GM12878 (cell line): ENCODE measurements around the gene AGXT. TPM values are rescaled to one million over a fixed set of nuclear protein-coding genes. Genes with fewer than 3 reads are reported as not detected.

Source experiments
- ATAC-seq: fragments of 200-7000 bp; cut with Tn5 transposase; 3 replicates; pipeline ENCODE4 v1.9.1; 2020; ENCODE audit warnings: mild to moderate bottlenecking, moderate library complexity
- BruUV-seq: library from RNA; stranded (reverse); fragments of 400-500 nt; replicated peaks from 2 replicates; lab custom pipeline; 2021; lab: Mats Ljungman, UMichigan
- CTCF ChIA-PET: fragments of 300-600 bp; sonication (Branson Sonifier 250); formaldehyde crosslinking; extraction: SDS; loops from one replicate; lab custom pipeline; 2021; ENCODE audit warnings: inconsistent platforms; lab: Yijun Ruan, JAX
- POLR2A ChIA-PET: fragments of 350-600 bp; formaldehyde crosslinking; extraction: SDS; loops from one replicate; lab custom pipeline; 2021; ENCODE audit warnings: inconsistent platforms; lab: Charles Lee
- RAD21 ChIA-PET: fragments of 300-600 bp; sonication (Branson Sonifier 250); formaldehyde crosslinking; loops from one replicate; lab custom pipeline; 2023; ENCODE audit warnings: antibody characterized with exemption; ENCODE audit not compliant: unreplicated experiment; lab: Charles Lee
- SMC1A ChIA-PET: fragments of 300-600 bp; sonication (Branson Sonifier 250); formaldehyde crosslinking; loops from one replicate; lab custom pipeline; 2023; ENCODE audit not compliant: unreplicated experiment, uncharacterized antibody; lab: Charles Lee
- DNase-seq: peaks from one replicate; pipeline ENCODE4 v3.0.0-alpha.2; 2011; ENCODE audit warnings: low read depth, low spot score
- FAIRE-seq: peaks from 3 replicates; lab custom pipeline; 2011; peaks lifted over from hg19 to GRCh38; lab: Jason Lieb, UNC
- H2AFZ ChIP-seq: 2 replicates; pipeline ENCODE4 v1.6.0; 2011; ENCODE audit warnings: low read depth, low read length, control low read depth; ENCODE audit not compliant: control insufficient read depth
- H3K27ac ChIP-seq: 2 replicates; pipeline ENCODE4 v1.5.1; 2011; ENCODE audit warnings: control low read depth; ENCODE audit not compliant: control insufficient read depth, insufficient read depth
- H3K27me3 ChIP-seq, 2 experiments: replicated peaks in 1 of 2; 2 replicates each; pipeline versions ENCODE4 v1.6.0 to v1.6.1; 2011; ENCODE audit warnings: low read length in 1 of 2; ENCODE audit not compliant: control insufficient read depth in 2 of 2, insufficient read depth in 2 of 2
- H3K36me3 ChIP-seq, 2 experiments: 2 replicates each; pipeline ENCODE4 v1.5.1; 2011; ENCODE audit warnings: low read length in 1 of 2; ENCODE audit not compliant: control insufficient read depth in 2 of 2, insufficient read depth in 2 of 2
- H3K4me1 ChIP-seq: 2 replicates; pipeline ENCODE4 v1.6.1; 2011; ENCODE audit warnings: mild to moderate bottlenecking, low read length, moderate library complexity, mixed read lengths; ENCODE audit not compliant: control insufficient read depth, insufficient read depth
- H3K4me2 ChIP-seq: 2 replicates; pipeline ENCODE4 v1.6.0; 2011; ENCODE audit warnings: control low read depth; ENCODE audit not compliant: control insufficient read depth, insufficient read depth
- H3K4me3 ChIP-seq: fragments of 200-600 bp; sonication (generic); 2 replicates; pipeline ENCODE4 v1.5.1; 2016
- H3K79me2 ChIP-seq: 2 replicates; pipeline ENCODE4 v1.6.0; 2011; ENCODE audit warnings: low read length; ENCODE audit not compliant: control insufficient read depth, insufficient read depth
- H3K9ac ChIP-seq: 2 replicates; pipeline ENCODE4 v1.8.0; 2011; ENCODE audit warnings: low read length, control low read depth, mixed read lengths; ENCODE audit not compliant: control insufficient read depth, insufficient read depth
- H3K9me3 ChIP-seq: replicated peaks from 3 replicates; pipeline ENCODE4 v1.5.1; 2011; ENCODE audit warnings: mild to moderate bottlenecking, low read length; ENCODE audit not compliant: control insufficient read depth, insufficient read depth
- H4K20me1 ChIP-seq: 2 replicates; pipeline ENCODE4 v1.6.0; 2011; ENCODE audit not compliant: control insufficient read depth, insufficient read depth
- ATF7 ChIP-seq: fragments of 450-650 bp; IDR thresholded peaks from 2 replicates; pipeline ENCODE4 v1.6.1; 2016; ENCODE audit warnings: low read depth, mild to moderate bottlenecking
- E2F8 ChIP-seq: fragments of 450-650 bp; IDR thresholded peaks from 2 replicates; pipeline ENCODE4 v1.6.1; 2018; ENCODE audit warnings: mild to moderate bottlenecking, low read depth, moderate library complexity; ENCODE audit not compliant: partially characterized antibody
- GABPA ChIP-seq: IDR thresholded peaks from 2 replicates; pipeline ENCODE4 v1.6.1; 2014; ENCODE audit warnings: antibody characterized with exemption, low read depth, mild to moderate bottlenecking, inconsistent platforms
- IRF3 ChIP-seq: fragments of 450-650 bp; IDR thresholded peaks from 2 replicates; pipeline ENCODE4 v1.6.1; 2014; ENCODE audit warnings: mild to moderate bottlenecking
- MXI1 ChIP-seq: fragments of 150-350 bp; IDR thresholded peaks from 2 replicates; pipeline ENCODE4 v1.6.1; 2011; ENCODE audit warnings: low read depth, mild to moderate bottlenecking, inconsistent platforms, low read length, improper control_type of control experiment
- MYB ChIP-seq: fragments of 150-350 bp; IDR thresholded peaks from 2 replicates; pipeline ENCODE4 v1.6.1; 2014; ENCODE audit warnings: mild to moderate bottlenecking, low read depth, low read length, borderline replicate concordance
- RAD21 ChIP-seq: IDR thresholded peaks from 2 replicates; pipeline ENCODE4 v1.6.1; 2011; ENCODE audit warnings: mild to moderate bottlenecking, low read depth, low read length, moderate library complexity; ENCODE audit not compliant: insufficient read depth
- RELA ChIP-seq: fragments of 450-650 bp; IDR thresholded peaks from 2 replicates; pipeline ENCODE4 v1.8.0; 2014; ENCODE audit warnings: borderline replicate concordance; ENCODE audit not compliant: partially characterized antibody
- RUNX3 ChIP-seq: IDR thresholded peaks from 2 replicates; pipeline ENCODE4 v1.6.1; 2012; ENCODE audit warnings: low read length, inconsistent platforms
- USF1 ChIP-seq: IDR thresholded peaks from 2 replicates; pipeline ENCODE4 v1.6.1; 2011; ENCODE audit warnings: borderline replicate concordance, low read depth, mild to moderate bottlenecking, moderate library complexity, mixed read lengths, low read length; ENCODE audit not compliant: insufficient read depth; ENCODE audit errors: extremely low read length
- ZBED1 ChIP-seq: IDR thresholded peaks from 2 replicates; pipeline ENCODE4 v1.6.1; 2016; ENCODE audit warnings: borderline replicate concordance
- ZBTB33 ChIP-seq: fragments of 450-650 bp; IDR thresholded peaks from 2 replicates; pipeline ENCODE4 v1.6.1; 2017; ENCODE audit warnings: mild to moderate bottlenecking
- ZNF687 ChIP-seq: fragments of 450-650 bp; IDR thresholded peaks from 2 replicates; pipeline ENCODE4 v1.6.1; 2017; ENCODE audit warnings: mild to moderate bottlenecking, moderate library complexity
- WGBS: methylation state at CpG from one replicate; pipeline ENCODE4 v1.1.6; 2016; ENCODE audit warnings: low lambda C conversion rate; ENCODE audit not compliant: insufficient replicate concordance, insufficient coverage; ENCODE audit errors: missing lambda C conversion rate; 5-methylcytosine and 5-hydroxymethylcytosine counted together
- in situ Hi-C: fragments of 300-500 bp; cut with MboI; formaldehyde crosslinking; loops from 9 replicates; pipeline ENCODE4 v1.14.3; 2018; ENCODE audit warnings: mixed read lengths
- intact Hi-C: fragments of 100-400 bp; cut with micrococcal nuclease; formaldehyde crosslinking; loops from one replicate; pipeline ENCODE4 v1.14.2; 2022; ENCODE audit not compliant: unreplicated experiment
- polyA plus RNA-seq, 11 experiments: library from polyadenylated mRNA; depleted of rRNA in 4 of 11; unstranded in 6 of 11; stranded (reverse) in 5 of 11; fragments of >200 nt; fragmentation: Nextera tagmentation in 4 of 11; fragmentation: Illumina TruSeq in 1 of 11; extraction: Ambion mirVana in 4 of 11; extraction: Trizol in 1 of 11; gene quantifications; 1 replicate in 1 of 11; 2 replicates in 10 of 11; pipeline versions ENCODE4 v1.2.1 to v1.2.3, GENCODE V29; 2011 to 2016; ENCODE audit warnings: inconsistent platforms in 2 of 11, missing spikeins in 2 of 11, low read depth in 1 of 11
- total RNA-seq, 4 experiments: library from RNA; depleted of rRNA in 3 of 4; stranded (reverse); fragments of >200 nt in 3 of 4; fragmentation: Illumina TruSeq in 1 of 4; extraction: Trizol in 1 of 4; gene quantifications; 2 replicates each; pipeline versions ENCODE4 v1.2.1 to v1.2.3, GENCODE V29; 2013 to 2021

Gene AGXT
- total and polyA plus RNA-seq, 10 of the 15 experiments (the other 5 are each of a cell fraction or from before 2014, with no cell fraction given), result 0.18 TPM; not detected in 9

GRCh38 chr2:240906911-240907590 lies 38.4 kb downstream of the AGXT start:
- CTCF ChIA-PET, result no interaction called here
- FAIRE-seq (no peak), ATAC-seq (no peak), DNase-seq (no peak)
- H3K79me2 ChIP-seq, result no peaks in the 10 kb centered on the region
- WGBS, result 31% methylated on average over 19 of the region's 22 CpGs
- H3K27me3 ChIP-seq, result no peaks in the 10 kb centered on the region
- no peak overlapping the region for H3K27ac ChIP-seq
- intact Hi-C loops, result no loop called here
- H3K9ac ChIP-seq, result no peak overlapping the region
- no TSS peak for BruUV-seq
- H3K36me3 ChIP-seq, result no peaks in the 10 kb centered on the region
- no peak overlapping the region for H3K4me3 ChIP-seq
- no peak overlapping the region for H2AFZ ChIP-seq
- no peak overlapping the region for H3K4me2 ChIP-seq
- in situ Hi-C loops, result no loop called here
- H3K9me3 ChIP-seq, result no peaks in the 10 kb centered on the region
- H4K20me1 ChIP-seq, result no peaks in the 10 kb centered on the region
- no peaks in the 10 kb centered on the region for H3K4me1 ChIP-seq
- SMC1A ChIA-PET, result no interaction called here
- RAD21 ChIA-PET, result no interaction called here
- POLR2A ChIA-PET, result no interaction called here
- TF ChIP-seq MXI1, result no peak
- TF ChIP-seq ZBED1, result no peak
- no peak for TF ChIP-seq GABPA
- no peak for TF ChIP-seq USF1
- TF ChIP-seq ZNF687, result no peak
- no peak for TF ChIP-seq RAD21
- no peak for TF ChIP-seq ZBTB33
- no peak for TF ChIP-seq ATF7
- no peak for TF ChIP-seq RELA
- no peak for TF ChIP-seq E2F8
- no peak for TF ChIP-seq IRF3
- no peak for TF ChIP-seq MYB
- no peak for TF ChIP-seq RUNX3
